Bladder microvascular endothelial cell (primary cell): Measurements from ENCODE around the gene SPA17. TPM values are rescaled to one million over a fixed set of nuclear protein-coding genes. Genes with fewer than 3 reads are reported as not detected.

Source experiments
- total RNA-seq: library from RNA; depleted of rRNA; stranded (reverse); fragments of >200 nt; gene quantifications from 2 replicates; pipeline ENCODE4 v1.2.3, GENCODE V29; 2014

Gene SPA17
- total RNA-seq: 4.0 and 4.3 TPM in 2 replicates

GRCh38 chr11:124673333-124674167, at the start of gene SPA17, which contains the start of gene SIAE:
SPA17 (plus strand) TSS chr11:124673904; CDS start chr11:124675265, 1,361 bp downstream.
SIAE (minus strand) TSS chr11:124673739; CDS start chr11:124673708, 31 bp downstream.

GRCh38 chr11:124739479-124740276, 66.0 kb downstream of the SPA17 start, which contains the start of gene NRGN:
NRGN (plus strand) TSS chr11:124739942; CDS start chr11:124740085, 143 bp downstream.

Other genes starting within 250 kb of the SPA17 start
- gene OR8B4, start 249.0 kb upstream of the SPA17 start, total RNA-seq: not detected in 2 replicates
- gene OR8B8, start 228.2 kb upstream of the SPA17 start, total RNA-seq: not detected in 2 replicates
- not detected in 2 replicates for gene OR8B12, start 130.2 kb upstream of the SPA17 start, total RNA-seq
- gene OR8A1, start 103.9 kb upstream of the SPA17 start, total RNA-seq: not detected in 2 replicates
- not detected in 2 replicates for gene PANX3, start 62.5 kb upstream of the SPA17 start, total RNA-seq
- gene TBRG1, start 51.0 kb upstream of the SPA17 start, total RNA-seq: 9.7 and 17.3 TPM in 2 replicates
- 11.2 and 18.4 TPM in 2 replicates for gene SIAE, start 165 bp upstream of the SPA17 start, total RNA-seq
- 0.31 and 0.81 TPM in 2 replicates for gene NRGN, start 66.0 kb downstream of the SPA17 start, total RNA-seq
- 0.44 and 1.1 TPM in 2 replicates for gene VSIG2, start 78.4 kb downstream of the SPA17 start, total RNA-seq
- 70.3 and 74.5 TPM in 2 replicates for gene ESAM, start 88.4 kb downstream of the SPA17 start, total RNA-seq
- gene MSANTD2, start 126.5 kb downstream of the SPA17 start, total RNA-seq: 5.0 and 9.3 TPM in 2 replicates
- 3.7 and 9.2 TPM in 2 replicates for gene ROBO3, start 191.5 kb downstream of the SPA17 start, total RNA-seq
- 204 and 396 TPM in 2 replicates for gene ROBO4, start 224.0 kb downstream of the SPA17 start, total RNA-seq
- 1.2 TPM in 1 of 2 replicates, not detected in the other for gene HEPN1, start 245.3 kb downstream of the SPA17 start, total RNA-seq